Spleen (tissue), 11 donors: ENCODE data around the gene CAMK1D. TPM values are rescaled to one million over a fixed set of nuclear protein-coding genes. Genes with fewer than 3 reads are reported as not detected.

Source experiments
- DNase-seq: peaks from one replicate; pipeline ENCODE4 v3.0.0-alpha.2; 2020
- H3K27ac ChIP-seq, 8 donors: fragments of 200-600 bp; sonication (generic) in 7 of 8; 1 replicate in 4 of 8; 2 replicates in 4 of 8; pipeline versions ENCODE4 v1.5.0 to v1.8.0; 2016 to 2021; ENCODE audit warnings: inconsistent platforms in 4 of 8, mild to moderate bottlenecking in 4 of 8, moderate library complexity in 1 of 8
- H3K27me3 ChIP-seq, 7 donors: fragments of 200-600 bp; sonication (generic) in 6 of 7; replicated peaks in 1 of 7; 1 replicate in 4 of 7; 2 replicates in 3 of 7; pipeline versions ENCODE4 v1.5.0 to v1.8.0; 2016 to 2021; ENCODE audit warnings: inconsistent platforms in 3 of 7, mild to moderate bottlenecking in 1 of 7
- H3K36me3 ChIP-seq, 6 donors: fragments of 200-600 bp; sonication (generic) in 5 of 6; 1 replicate in 4 of 6; 2 replicates in 2 of 6; pipeline versions ENCODE4 v1.5.0 to v1.8.0; 2016 to 2021; ENCODE audit warnings: inconsistent platforms in 2 of 6
- H3K4me1 ChIP-seq, 6 donors: fragments of 200-600 bp; sonication (generic) in 5 of 6; 1 replicate in 3 of 6; 2 replicates in 3 of 6; pipeline versions ENCODE4 v1.5.0 to v1.8.0; 2016 to 2021; ENCODE audit warnings: inconsistent platforms in 3 of 6
- H3K4me3 ChIP-seq, 8 donors: fragments of 200-600 bp; sonication (generic) in 7 of 8; 1 replicate in 4 of 8; 2 replicates in 4 of 8; pipeline versions ENCODE4 v1.5.0 to v1.8.0; 2016 to 2021; ENCODE audit warnings: inconsistent platforms in 4 of 8, mild to moderate bottlenecking in 4 of 8, moderate library complexity in 2 of 8
- H3K9me3 ChIP-seq, 8 donors: fragments of 200-600 bp; sonication (generic) in 7 of 8; 1 replicate in 4 of 8; 2 replicates in 4 of 8; pipeline versions ENCODE4 v1.5.0 to v1.8.0; 2016 to 2021; ENCODE audit warnings: inconsistent platforms in 4 of 8
- POLR2A ChIP-seq, 3 donors: fragments of 450-650 bp; IDR thresholded peaks; one replicate each; pipeline ENCODE4 v1.5.1; 2017; ENCODE audit warnings: antibody characterized with exemption in 3 of 3, mild to moderate bottlenecking in 1 of 3
- POLR2AphosphoS5 ChIP-seq, 3 donors: sonication (generic); formaldehyde crosslinking; IDR thresholded peaks; one replicate each; pipeline ENCODE4 v1.5.1; 2017; ENCODE audit warnings: antibody characterized with exemption in 3 of 3
- WGBS, 5 donors: extraction: QIAGEN DNeasy Blood & Tissue Kit in 3 of 5; methylation state at CpG; one replicate each; pipeline versions ENCODE4 v1.1.5 to v1.1.7; 2013 to 2018; 5-methylcytosine and 5-hydroxymethylcytosine counted together
- intact Hi-C: fragments of 100-400 bp; cut with DNase I; formaldehyde crosslinking; loops from one replicate; pipeline ENCODE4 v1.15.0; 2023; ENCODE audit warnings: low total_unique reads
- polyA plus RNA-seq, 3 donors: library from polyadenylated mRNA; stranded (reverse); fragments of 200-250 nt; gene quantifications; one replicate each; pipeline ENCODE4 v1.2.1, GENCODE V29; 2013
- total RNA-seq, 7 donors: library from RNA; depleted of rRNA in 3 of 7; stranded (reverse); fragments of >200 nt in 3 of 7; fragmentation: NEBNext Ultra II Directional in 4 of 7; extraction: Animal tissue kit (Norgen Biotek cat#: 25700) in 4 of 7; gene quantifications; one replicate each; pipeline versions ENCODE4 v1.1.0 to v1.2.1, GENCODE V29; 2016 to 2021
- TF ChIP-seq, protein P1 (sequence below), 11 experiments: fragments of 200-600 bp in 7 of 11; fragments of 450-650 bp in 4 of 11; sonication (generic) in 4 of 11; IDR thresholded peaks in 8 of 11; conservative IDR thresholded peaks in 3 of 11; 1 replicate in 7 of 11; 2 replicates in 4 of 11; pipeline versions ENCODE4 v1.4.0 to v1.8.0; 2016 to 2021; ENCODE audit warnings: antibody characterized with exemption in 11 of 11, inconsistent platforms in 4 of 11, mild to moderate bottlenecking in 1 of 11
- donor health status: healthy with polysubstance abuse.
- donor health status: DM: no; HTN: no; CAD: no; lungs with moderate emphysema.
- donor health status: DM: no; HTN: no; CAD: no.
- donor health status: Bipolar disorder and iron deficiency.
- donor health status: healthy.
- donor health status: DM: no; HTN: no; CAD: no.
- donor health status: DM: yes; HTN: yes; CAD: no.

Gene CAMK1D
- total and polyA plus RNA-seq, 10 donors: 6.8 to 34.5 (median 20.0) TPM

DNA sequence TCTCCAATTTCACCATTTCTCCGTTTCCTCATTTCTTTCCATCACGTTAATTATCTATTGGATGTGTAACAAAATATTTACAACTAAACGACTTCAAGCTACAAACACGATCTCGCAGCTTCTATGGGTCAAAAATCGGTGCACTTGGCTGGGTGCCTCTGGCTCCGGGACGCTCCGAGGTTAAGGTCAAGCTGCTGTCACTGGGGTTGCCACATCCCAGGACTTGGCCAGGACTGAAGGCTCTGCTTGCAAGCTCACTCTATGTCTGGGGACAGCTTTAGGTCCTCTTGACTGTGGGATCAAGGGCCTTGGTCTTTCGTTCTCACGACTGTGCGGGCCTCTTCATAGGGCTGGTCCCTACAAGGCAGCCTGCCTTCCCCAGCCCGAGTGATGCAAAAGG lies 492.5 kb downstream of the CAMK1D start:
- TF ChIP-seq POLR2A (IDR thresholded peaks at IDR 0.05) (no peak), POLR2AphosphoS5 (IDR thresholded peaks at IDR 0.05) (peak; percentile 28 to 75 (median 70))
- TF ChIP-seq, protein P1, sequence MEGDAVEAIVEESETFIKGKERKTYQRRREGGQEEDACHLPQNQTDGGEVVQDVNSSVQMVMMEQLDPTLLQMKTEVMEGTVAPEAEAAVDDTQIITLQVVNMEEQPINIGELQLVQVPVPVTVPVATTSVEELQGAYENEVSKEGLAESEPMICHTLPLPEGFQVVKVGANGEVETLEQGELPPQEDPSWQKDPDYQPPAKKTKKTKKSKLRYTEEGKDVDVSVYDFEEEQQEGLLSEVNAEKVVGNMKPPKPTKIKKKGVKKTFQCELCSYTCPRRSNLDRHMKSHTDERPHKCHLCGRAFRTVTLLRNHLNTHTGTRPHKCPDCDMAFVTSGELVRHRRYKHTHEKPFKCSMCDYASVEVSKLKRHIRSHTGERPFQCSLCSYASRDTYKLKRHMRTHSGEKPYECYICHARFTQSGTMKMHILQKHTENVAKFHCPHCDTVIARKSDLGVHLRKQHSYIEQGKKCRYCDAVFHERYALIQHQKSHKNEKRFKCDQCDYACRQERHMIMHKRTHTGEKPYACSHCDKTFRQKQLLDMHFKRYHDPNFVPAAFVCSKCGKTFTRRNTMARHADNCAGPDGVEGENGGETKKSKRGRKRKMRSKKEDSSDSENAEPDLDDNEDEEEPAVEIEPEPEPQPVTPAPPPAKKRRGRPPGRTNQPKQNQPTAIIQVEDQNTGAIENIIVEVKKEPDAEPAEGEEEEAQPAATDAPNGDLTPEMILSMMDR (IDR thresholded peaks at IDR 0.05 in 8 of 11, conservative IDR thresholded peaks at IDR 0.05 in 3 of 11): no peak
- peaks cover 0 to 30% (median 14%) of the 10 kb centered on the region in 6 donors for H3K4me1 ChIP-seq
- peak; percentile 58 for DNase-seq
- H3K9me3 ChIP-seq: no peaks in the 10 kb centered on the region
- WGBS, 5 donors: 72 to 83% (median 78%) methylated on average over 10 to 13 of the region's 13 CpGs
- H3K4me3 ChIP-seq: no peak overlapping the region
- no peaks in the 10 kb centered on the region for H3K36me3 ChIP-seq
- no peaks in the 10 kb centered on the region for H3K27me3 ChIP-seq
- intact Hi-C loops: no loop called here
- peak overlapping the region in 2 of 8 donors; percentile 30 to 42 for H3K27ac ChIP-seq

DNA sequence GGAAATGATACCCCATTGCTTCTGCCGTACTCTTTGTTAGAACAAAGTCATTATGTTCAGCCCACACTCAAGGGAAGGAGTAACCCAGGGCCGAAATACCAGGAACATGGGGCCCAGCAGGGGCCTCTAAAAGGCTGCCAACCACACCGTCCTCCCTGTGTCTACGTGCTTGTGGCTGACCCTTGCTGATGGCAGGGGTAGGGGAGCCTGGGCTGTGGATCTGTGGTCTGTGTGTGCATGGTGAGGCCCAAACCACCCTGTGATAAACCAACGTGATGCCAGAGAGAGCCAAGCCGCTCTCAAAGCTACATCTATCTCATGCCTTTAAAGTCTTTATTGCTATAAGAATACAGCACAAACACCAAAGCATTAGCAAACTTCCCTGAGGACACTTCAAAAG lies 493.0 kb downstream of the CAMK1D start:
- Histone ChIP-seq H3K27ac (peak overlapping the region in 3 of 8 donors; percentile 14 to 30 (median 27)), H3K9me3 (no peaks in the 10 kb centered on the region), H3K4me3 (no peak overlapping the region), H3K27me3 (no peaks in the 10 kb centered on the region), H3K4me1 (peaks cover 0 to 30% (median 14%) of the 10 kb centered on the region in 6 donors), H3K36me3 (no peaks in the 10 kb centered on the region)
- 77 to 91% (median 83%) methylated on average over 6 of the region's 6 CpGs for WGBS, 5 donors
- peak; percentile 48 for DNase-seq
- no peak for TF ChIP-seq POLR2A (IDR thresholded peaks at IDR 0.05)
- TF ChIP-seq, protein P1 (IDR thresholded peaks at IDR 0.05 in 8 of 11, conservative IDR thresholded peaks at IDR 0.05 in 3 of 11): no peak
- TF ChIP-seq POLR2AphosphoS5 (IDR thresholded peaks at IDR 0.05): no peak
- intact Hi-C loops: no loop called here

DNA sequence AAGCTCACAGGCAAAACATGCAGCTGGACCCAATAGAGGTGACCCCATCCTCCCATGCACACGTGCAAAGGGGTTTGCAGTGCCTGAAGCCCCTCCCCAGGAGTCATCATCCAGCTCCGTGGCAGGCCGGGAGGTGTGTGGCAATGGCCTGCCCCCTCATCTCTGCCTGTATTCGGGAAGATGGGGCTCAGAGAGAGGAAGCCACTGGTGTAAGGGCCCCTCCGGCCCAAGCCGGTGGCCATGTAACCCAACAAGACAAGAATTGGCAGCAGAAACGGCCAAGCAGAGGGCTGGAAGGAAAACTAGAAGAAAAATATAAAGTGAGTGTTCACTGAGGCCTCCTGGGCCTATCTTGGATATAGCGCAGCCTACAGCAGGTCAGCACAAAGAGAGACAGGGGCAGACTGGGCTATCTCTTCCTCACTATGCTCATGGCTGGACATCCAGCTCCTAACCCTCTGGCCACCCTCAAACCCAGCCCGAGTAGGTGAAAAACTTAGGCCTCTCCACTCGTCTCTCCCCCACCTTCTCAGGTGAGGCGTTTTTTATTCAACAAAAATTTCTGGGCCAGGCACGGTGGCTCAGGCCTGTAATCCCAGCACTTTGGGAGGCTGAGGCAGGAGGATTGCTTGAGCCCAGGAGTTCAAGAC lies 494.1 kb downstream of the CAMK1D start:
- Histone ChIP-seq H3K4me3 (no peak overlapping the region), H3K27ac (no peak overlapping the region), H3K36me3 (no peaks in the 10 kb centered on the region), H3K9me3 (no peaks in the 10 kb centered on the region), H3K27me3 (peaks cover 0 to 10% (median 0%) of the 10 kb centered on the region in 7 donors), H3K4me1 (peaks cover 0 to 30% (median 14%) of the 10 kb centered on the region in 6 donors)
- no peak for DNase-seq
- TF ChIP-seq, protein P1 (IDR thresholded peaks at IDR 0.05 in 8 of 11, conservative IDR thresholded peaks at IDR 0.05 in 3 of 11): no peak
- no peak for TF ChIP-seq POLR2AphosphoS5 (IDR thresholded peaks at IDR 0.05)
- no peak for TF ChIP-seq POLR2A (IDR thresholded peaks at IDR 0.05)
- intact Hi-C loops: no loop called here
- WGBS, 5 donors: 86 to 95% (median 89%) methylated on average over 11 to 12 of the region's 12 CpGs

DNA sequence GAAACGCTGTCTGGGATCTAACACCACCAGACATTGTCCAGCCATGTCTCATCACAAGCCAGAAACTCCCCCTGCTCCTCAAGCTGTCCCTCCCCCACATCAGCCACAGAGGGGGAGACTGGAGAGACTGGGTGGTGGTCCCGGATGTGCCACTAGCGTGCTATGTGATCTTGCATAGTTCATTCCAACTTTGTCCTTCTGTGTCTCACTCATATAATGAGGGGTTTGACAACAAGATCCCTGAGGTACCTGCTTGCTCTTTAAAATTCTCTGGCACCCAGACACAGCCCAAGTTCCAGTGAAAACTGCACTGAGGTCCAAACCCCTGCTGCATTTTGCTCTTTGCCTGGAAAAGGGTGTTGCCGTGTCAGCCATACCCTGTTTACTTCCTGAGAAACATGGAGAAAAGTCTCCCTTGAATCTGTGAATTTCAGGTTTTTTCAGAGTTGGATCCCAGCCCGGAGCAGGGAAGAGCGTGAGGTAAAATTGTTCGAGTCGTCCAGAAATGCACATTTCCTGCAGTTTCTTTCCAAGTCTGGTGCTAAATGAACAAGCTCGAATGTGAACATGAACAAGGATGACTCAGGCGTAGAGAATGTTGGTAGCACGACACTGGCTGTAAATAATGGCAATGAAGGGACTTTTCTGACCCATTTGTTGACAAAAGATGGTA lies 495.6 kb downstream of the CAMK1D start:
- H3K4me3 ChIP-seq: no peak overlapping the region
- H3K27me3 ChIP-seq: peaks cover 0 to 26% (median 0%) of the 10 kb centered on the region in 7 donors
- DNase-seq: no peak
- TF ChIP-seq POLR2AphosphoS5 (IDR thresholded peaks at IDR 0.05) (peak in 1 of 3 donors; percentile 32), POLR2A (IDR thresholded peaks at IDR 0.05) (no peak)
- H3K36me3 ChIP-seq: no peaks in the 10 kb centered on the region
- peak overlapping the region in 4 of 8 donors; percentile 17 to 52 (median 43) for H3K27ac ChIP-seq
- H3K4me1 ChIP-seq: peaks cover 0 to 34% (median 17%) of the 10 kb centered on the region in 6 donors
- H3K9me3 ChIP-seq: no peaks in the 10 kb centered on the region
- 30 to 42% (median 35%) methylated on average over 11 of the region's 11 CpGs for WGBS, 5 donors
- intact Hi-C loops: no loop called here
